KMS-11 (cell line): ENCODE measurements around the gene CACNA2D1.

Experiments
- H2AFZ ChIP-seq: fragments of 200-600 bp; sonication (generic); 2 replicates; pipeline ENCODE4 v1.6.1; 2016; ENCODE audit warnings: antibody characterized with exemption, mixed run types, low read depth
- H3K27ac ChIP-seq: fragments of 200-600 bp; sonication (generic); 2 replicates; pipeline ENCODE4 v1.6.1; 2016; ENCODE audit warnings: mild to moderate bottlenecking, mixed run types
- H3K27me3 ChIP-seq: fragments of 200-600 bp; sonication (generic); 2 replicates; pipeline ENCODE4 v1.6.1; 2017; ENCODE audit warnings: mild to moderate bottlenecking, low read depth, mixed run types, moderate library complexity; ENCODE audit not compliant: insufficient read depth
- H3K36me3 ChIP-seq: fragments of 200-600 bp; sonication (generic); 2 replicates; pipeline ENCODE4 v1.6.1; 2017; ENCODE audit warnings: mild to moderate bottlenecking, mixed run types; ENCODE audit not compliant: insufficient read depth
- H3K4me1 ChIP-seq: fragments of 200-600 bp; sonication (generic); 2 replicates; pipeline ENCODE4 v1.6.1; 2016; ENCODE audit warnings: mild to moderate bottlenecking, low read depth, mixed run types; ENCODE audit not compliant: poor library complexity, severe bottlenecking
- H3K4me2 ChIP-seq: fragments of 200-600 bp; sonication (generic); 2 replicates; pipeline ENCODE4 v1.7.0; 2016; ENCODE audit warnings: mild to moderate bottlenecking, mixed run types
- H3K4me3 ChIP-seq: fragments of 200-600 bp; sonication (generic); IDR thresholded peaks from 2 replicates; pipeline ENCODE4 v1.6.1; 2017; ENCODE audit warnings: low read depth, low read length, mixed read lengths; ENCODE audit not compliant: insufficient read depth
- H3K79me2 ChIP-seq: fragments of 200-600 bp; sonication (generic); 2 replicates; pipeline ENCODE4 v1.6.1; 2016; ENCODE audit warnings: low read depth, mixed run types; ENCODE audit not compliant: insufficient read depth
- H3K9ac ChIP-seq: fragments of 200-600 bp; sonication (generic); 2 replicates; pipeline ENCODE4 v1.6.1; 2016; ENCODE audit warnings: mild to moderate bottlenecking, mixed run types
- H4K20me1 ChIP-seq: fragments of 200-600 bp; sonication (generic); 2 replicates; pipeline ENCODE4 v1.6.1; 2016; ENCODE audit warnings: mild to moderate bottlenecking, mixed run types; ENCODE audit not compliant: insufficient read depth
- CTCF ChIP-seq: fragments of 200-600 bp; sonication (generic); conservative IDR thresholded peaks from 2 replicates; pipeline ENCODE4 v1.6.1; 2017; ENCODE audit warnings: low read depth, mild to moderate bottlenecking, antibody characterized with exemption, low read length, moderate library complexity, mixed read lengths

Gene CACNA2D1

DNA sequence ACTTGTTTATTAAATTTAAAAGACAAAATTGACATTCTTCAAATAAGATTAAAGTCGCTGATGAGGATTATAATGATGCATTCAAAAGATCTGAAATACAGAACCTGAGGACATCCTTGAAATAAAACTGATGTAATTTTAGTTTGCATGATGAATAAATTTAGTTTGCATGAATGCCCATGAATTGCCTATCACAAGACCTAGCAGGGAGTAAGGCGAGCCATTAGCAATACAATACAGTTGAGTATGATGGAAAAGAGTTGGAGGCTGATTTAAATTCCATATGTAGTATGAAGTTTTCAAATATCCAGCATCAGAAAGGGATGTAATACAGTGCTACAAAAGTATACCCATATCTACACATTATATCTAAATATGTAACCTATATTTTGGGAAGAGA, 321.3 kb downstream of the CACNA2D1 start:
- H4K20me1 ChIP-seq, result no peaks in the 10 kb centered on the region
- no peak for TF ChIP-seq CTCF

DNA sequence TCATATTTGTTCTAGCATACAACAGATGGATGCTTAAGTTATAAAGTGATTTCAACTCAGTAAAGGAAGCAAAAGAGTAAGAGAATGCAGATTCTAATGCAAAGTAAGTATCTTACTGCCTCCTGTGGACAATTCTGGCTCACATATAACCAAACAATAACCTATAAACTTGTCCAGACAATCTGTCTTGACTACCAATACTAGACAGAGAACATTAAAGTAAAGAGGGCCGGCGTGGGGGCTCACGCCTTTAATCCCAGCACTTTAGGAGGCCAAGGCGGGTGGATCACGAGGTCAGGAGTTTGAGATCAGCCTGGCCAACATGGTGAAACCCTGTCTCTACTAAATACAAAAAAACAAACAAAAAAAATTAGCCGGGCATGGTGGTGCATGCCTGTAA, 329.3 kb downstream of the CACNA2D1 start:
- no peak for TF ChIP-seq CTCF
- H3K79me2 ChIP-seq, result no peaks in the 10 kb centered on the region
- no peak overlapping the region for H3K4me2 ChIP-seq
- H2AFZ ChIP-seq, result no peak overlapping the region
- no peaks in the 10 kb centered on the region for H3K36me3 ChIP-seq
- H3K27ac ChIP-seq, result no peak overlapping the region
- no peaks in the 10 kb centered on the region for H3K27me3 ChIP-seq
- no peaks in the 10 kb centered on the region for H4K20me1 ChIP-seq
- no peaks in the 10 kb centered on the region for H3K4me1 ChIP-seq
- no peak overlapping the region for H3K4me3 ChIP-seq
- H3K9ac ChIP-seq, result no peak overlapping the region

More for the DNA sequence above, 321.3 kb downstream of the CACNA2D1 start:
- no peak overlapping the region for H3K4me3 ChIP-seq
- H3K27ac ChIP-seq, result no peak overlapping the region
- H3K36me3 ChIP-seq, result no peaks in the 10 kb centered on the region
- H3K4me2 ChIP-seq, result no peak overlapping the region
- no peaks in the 10 kb centered on the region for H3K79me2 ChIP-seq
- no peak overlapping the region for H3K9ac ChIP-seq
- no peaks in the 10 kb centered on the region for H3K4me1 ChIP-seq
- H2AFZ ChIP-seq, result no peak overlapping the region
- no peaks in the 10 kb centered on the region for H3K27me3 ChIP-seq

DNA sequence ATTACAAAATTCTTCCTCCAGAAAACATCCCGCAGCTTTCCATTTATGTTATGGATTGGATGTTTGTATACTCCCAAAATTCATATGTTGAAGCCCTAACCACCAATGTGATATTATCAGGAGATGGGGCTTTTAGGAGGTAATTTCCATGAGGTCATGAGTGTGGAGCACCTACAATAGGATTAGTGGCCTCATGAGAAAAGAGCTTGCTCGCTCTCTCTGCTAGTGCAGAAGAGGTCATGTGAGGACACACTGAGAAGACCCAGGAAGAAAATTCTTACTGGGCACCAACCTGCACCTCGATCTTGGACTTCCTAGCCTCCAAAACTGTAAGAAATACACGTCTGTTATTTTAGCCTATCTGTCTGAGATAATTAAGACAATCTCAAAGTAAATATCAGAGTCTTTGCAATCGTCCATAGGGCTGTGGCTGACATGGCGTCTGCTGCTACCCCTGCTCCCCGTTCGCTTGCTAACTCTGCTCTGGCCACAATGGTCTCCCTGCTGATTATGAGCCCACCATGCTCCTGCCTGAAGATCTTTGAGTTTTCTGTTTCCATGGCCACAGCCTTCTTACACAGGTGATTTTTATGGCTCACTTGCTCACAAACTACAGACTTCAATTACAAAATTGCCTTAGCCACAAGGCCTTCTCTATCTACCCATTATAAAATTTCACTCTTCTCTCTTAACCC, 333.3 kb downstream of the CACNA2D1 start:
- Histone ChIP-seq H3K4me2 (no peak overlapping the region), H3K9ac (no peak overlapping the region), H3K27ac (no peak overlapping the region), H3K4me1 (no peaks in the 10 kb centered on the region), H3K27me3 (no peaks in the 10 kb centered on the region), H3K4me3 (no peak overlapping the region), H3K36me3 (no peaks in the 10 kb centered on the region), H3K79me2 (no peaks in the 10 kb centered on the region), H2AFZ (no peak overlapping the region), H4K20me1 (no peaks in the 10 kb centered on the region)
- TF ChIP-seq CTCF, result no peak

- no peak overlapping the region for H3K27ac ChIP-seq
- no peaks in the 10 kb centered on the region for H3K4me1 ChIP-seq
- no peak overlapping the region for H2AFZ ChIP-seq
Observed at GRCh38 chr7:82109288-82109687, 334.3 kb downstream of the CACNA2D1 start.

More at GRCh38 chr7:82109288-82109687, 334.3 kb downstream of the CACNA2D1 start:
- Histone ChIP-seq H3K36me3 (no peaks in the 10 kb centered on the region), H4K20me1 (no peaks in the 10 kb centered on the region), H3K9ac (no peak overlapping the region), H3K27me3 (no peaks in the 10 kb centered on the region), H3K79me2 (no peaks in the 10 kb centered on the region), H3K4me2 (no peak overlapping the region), H3K4me3 (no peak overlapping the region)
- no peak for TF ChIP-seq CTCF
